GM12878 (cell line): Measurements from ENCODE around the gene POFUT2.

Source experiments
- ATF3 ChIP-seq: IDR thresholded peaks from 2 replicates; pipeline ENCODE4 v1.6.1; 2011; ENCODE audit warnings: low read depth, mild to moderate bottlenecking, low read length, moderate library complexity, borderline replicate concordance; ENCODE audit errors: extremely low read depth
- CTCF ChIP-seq, 3 experiments: IDR thresholded peaks in 2 of 3; conservative IDR thresholded peaks in 1 of 3; 2 replicates each; pipeline ENCODE4 v1.5.1; 2011; ENCODE audit warnings: low read depth in 3 of 3, low read length in 3 of 3, mild to moderate bottlenecking in 3 of 3, control low read depth in 2 of 3, moderate library complexity in 2 of 3, inconsistent platforms in 1 of 3, mixed read lengths in 1 of 3; ENCODE audit not compliant: control insufficient read depth in 2 of 3, insufficient read depth in 1 of 3; ENCODE audit errors: extremely low read depth in 1 of 3
- HDGF ChIP-seq: fragments of 450-650 bp; IDR thresholded peaks from 2 replicates; pipeline ENCODE4 v1.6.1; 2016; ENCODE audit warnings: antibody characterized with exemption
- JUND ChIP-seq: IDR thresholded peaks from 2 replicates; pipeline ENCODE4 v1.6.1; 2012; ENCODE audit warnings: low read depth, mild to moderate bottlenecking, low read length, improper control_type of control experiment, moderate library complexity
- NFIC ChIP-seq: IDR thresholded peaks from 2 replicates; pipeline ENCODE4 v1.6.1; 2012; ENCODE audit warnings: low read depth, mild to moderate bottlenecking, inconsistent platforms, low read length, moderate library complexity
- POLR2A ChIP-seq: IDR thresholded peaks from 2 replicates; pipeline ENCODE4 v1.6.1; 2011; ENCODE audit warnings: low read depth, mild to moderate bottlenecking, low read length
- POLR2AphosphoS5 ChIP-seq: IDR thresholded peaks from 2 replicates; pipeline ENCODE4 v1.6.1; 2011; ENCODE audit warnings: mild to moderate bottlenecking, low read length, inconsistent platforms
- REST ChIP-seq: IDR thresholded peaks from 2 replicates; pipeline ENCODE4 v1.6.1; 2012; ENCODE audit warnings: mild to moderate bottlenecking, low read depth, low read length
- SREBF2 ChIP-seq: IDR thresholded peaks from 2 replicates; pipeline ENCODE4 v1.6.1; 2012; ENCODE audit warnings: mild to moderate bottlenecking, low read length
- USF2 ChIP-seq: IDR thresholded peaks from 2 replicates; pipeline ENCODE4 v1.6.1; 2011; ENCODE audit warnings: low read depth, low read length, improper control_type of control experiment, borderline replicate concordance
- ZZZ3 ChIP-seq: IDR thresholded peaks from 2 replicates; pipeline ENCODE4 v1.6.1; 2011; ENCODE audit warnings: low read depth; ENCODE audit not compliant: control insufficient read depth, insufficient read length

- TF ChIP-seq CTCF (IDR thresholded peaks at IDR 0.05 in 2 of 3, conservative IDR thresholded peaks at IDR 0.05 in 1 of 3; ENCODE audit: control insufficient read depth in 2 of 3, extremely low read depth in 1 of 3, insufficient read depth in 1 of 3, low read depth in 3 of 3, low read length in 3 of 3): no peak
- TF ChIP-seq USF2: no peak
- TF ChIP-seq JUND: no peak
- TF ChIP-seq REST: no peak
- TF ChIP-seq ATF3: no peak
- TF ChIP-seq ZZZ3: no peak
- no peak for TF ChIP-seq HDGF
- no peak for TF ChIP-seq NFIC
- TF ChIP-seq POLR2AphosphoS5: no peak
- TF ChIP-seq SREBF2: no peak
- no peak for TF ChIP-seq POLR2A
Measured at GRCh38 chr21:45264146-45264911, 23.4 kb downstream of the POFUT2 start.
